ENCODE results near the gene VSIG10L2.
A peak's percentile ranks its signal among the peaks of the same experiment; 100 is the strongest.

Gene VSIG10L2

DNA sequence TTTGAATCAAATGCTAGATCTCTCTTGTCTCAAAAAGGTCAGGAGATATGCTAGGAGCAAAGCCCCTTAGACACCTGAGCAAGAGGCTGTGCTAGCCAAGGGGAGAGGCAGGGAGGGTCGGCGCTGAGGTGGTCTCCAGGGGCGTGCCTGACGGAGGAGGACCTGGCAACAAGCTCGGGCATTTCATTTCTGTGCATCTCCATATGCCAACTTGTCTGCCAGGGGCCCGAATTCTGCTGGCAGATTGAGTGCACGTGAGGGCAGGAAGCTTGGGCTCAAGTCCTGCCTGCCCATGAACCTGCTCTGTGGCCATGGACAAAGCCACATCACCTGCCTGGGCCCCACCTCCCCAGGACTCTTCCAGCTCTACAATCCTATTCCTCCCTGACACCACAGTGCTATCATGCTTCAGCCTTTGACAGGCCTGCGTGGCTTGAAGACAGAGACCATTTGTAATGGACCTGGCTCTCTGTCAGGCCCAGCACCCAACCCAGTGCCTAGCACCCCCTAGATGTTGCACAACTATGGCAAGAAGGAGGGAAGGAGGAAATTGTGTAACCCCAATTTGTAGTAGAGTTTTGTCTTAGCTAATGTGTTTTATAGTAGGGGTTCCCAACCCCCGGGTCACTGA is 16.3 kb upstream of the VSIG10L2 start:
- no peak for DNase-seq (ENCODE audit: low read depth)

DNA sequence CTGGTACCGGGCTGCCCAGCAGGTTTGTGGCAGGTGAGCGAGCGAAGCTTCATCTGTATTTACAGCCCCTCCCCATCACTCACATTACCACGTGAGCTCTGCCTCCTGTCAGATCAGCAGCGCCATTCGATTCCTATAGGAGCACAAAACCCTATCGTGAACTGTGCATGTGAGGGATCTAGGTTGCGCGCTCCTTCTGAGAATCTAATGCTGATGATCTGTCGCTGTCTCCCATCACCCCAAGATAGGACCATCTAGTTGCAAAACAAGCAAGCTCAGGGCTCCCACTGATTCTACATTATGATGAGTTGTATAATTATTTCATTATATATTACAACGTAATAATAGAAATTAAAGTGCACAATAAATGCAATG is 15.8 kb upstream of the VSIG10L2 start:
- DNase-seq (ENCODE audit: low read depth), result no peak

DNA sequence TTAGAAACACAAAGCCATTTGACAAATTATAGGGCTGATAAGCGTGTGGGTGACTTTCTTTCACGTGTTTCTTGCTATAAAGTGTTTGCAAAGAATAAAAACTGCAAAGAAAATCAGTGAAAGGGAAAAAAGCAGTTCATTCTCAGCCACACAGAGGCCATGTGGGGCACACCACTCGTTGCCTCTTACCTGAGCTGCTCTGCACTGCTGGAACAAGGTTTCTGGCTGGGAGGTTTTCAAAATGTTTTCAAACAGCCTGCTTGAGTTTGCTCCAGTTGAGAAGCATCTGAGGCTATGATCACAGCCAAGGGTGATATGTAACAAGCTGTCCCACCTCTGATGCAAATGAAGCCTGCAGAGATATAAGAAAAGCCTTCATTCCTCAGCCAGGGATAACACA is 14.7 kb upstream of the VSIG10L2 start:
- no peak for DNase-seq (ENCODE audit: low read depth)

DNA sequence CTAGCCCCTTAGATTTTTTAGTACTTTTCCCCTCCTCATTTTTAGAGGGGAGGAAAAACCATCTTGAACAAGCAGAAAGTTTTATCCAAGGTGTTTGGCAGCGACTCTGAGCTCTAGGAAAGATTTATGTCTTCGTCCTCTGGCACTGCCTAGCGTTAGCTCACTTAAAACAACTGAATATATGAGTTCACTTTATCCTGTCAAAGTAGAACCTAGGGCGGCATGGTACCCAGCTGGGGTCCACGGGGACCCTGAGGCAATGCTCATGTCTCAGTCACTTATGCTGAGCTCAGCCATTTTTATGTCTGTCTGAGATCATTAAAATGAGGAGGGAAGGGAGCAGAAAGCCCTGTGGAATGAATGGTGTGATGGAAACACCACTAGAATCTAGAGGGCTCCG is 14.2 kb upstream of the VSIG10L2 start:
- no peak for DNase-seq (ENCODE audit: low read depth)

DNA sequence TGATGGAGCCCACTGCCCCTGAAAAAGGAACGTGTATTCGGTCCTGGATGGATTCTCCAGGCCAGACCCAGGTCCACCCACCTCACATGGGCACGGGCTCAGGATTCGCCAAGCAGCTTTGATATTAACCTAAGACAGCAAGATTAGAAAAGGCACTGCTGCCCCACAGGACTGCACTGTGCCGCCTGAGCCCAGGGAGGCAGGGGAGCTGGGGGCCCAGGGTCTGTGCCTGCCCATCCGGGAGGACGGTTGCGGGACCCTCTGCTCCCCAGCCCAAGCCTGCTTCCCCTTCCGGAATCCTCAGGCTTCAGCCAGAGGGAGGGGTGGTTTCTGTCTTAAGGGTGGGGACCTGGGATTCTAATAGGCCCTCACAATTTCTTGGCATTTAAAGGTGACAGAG is 13.5 kb upstream of the VSIG10L2 start:
- DNase-seq (ENCODE audit: low read depth), result no peak

DNA sequence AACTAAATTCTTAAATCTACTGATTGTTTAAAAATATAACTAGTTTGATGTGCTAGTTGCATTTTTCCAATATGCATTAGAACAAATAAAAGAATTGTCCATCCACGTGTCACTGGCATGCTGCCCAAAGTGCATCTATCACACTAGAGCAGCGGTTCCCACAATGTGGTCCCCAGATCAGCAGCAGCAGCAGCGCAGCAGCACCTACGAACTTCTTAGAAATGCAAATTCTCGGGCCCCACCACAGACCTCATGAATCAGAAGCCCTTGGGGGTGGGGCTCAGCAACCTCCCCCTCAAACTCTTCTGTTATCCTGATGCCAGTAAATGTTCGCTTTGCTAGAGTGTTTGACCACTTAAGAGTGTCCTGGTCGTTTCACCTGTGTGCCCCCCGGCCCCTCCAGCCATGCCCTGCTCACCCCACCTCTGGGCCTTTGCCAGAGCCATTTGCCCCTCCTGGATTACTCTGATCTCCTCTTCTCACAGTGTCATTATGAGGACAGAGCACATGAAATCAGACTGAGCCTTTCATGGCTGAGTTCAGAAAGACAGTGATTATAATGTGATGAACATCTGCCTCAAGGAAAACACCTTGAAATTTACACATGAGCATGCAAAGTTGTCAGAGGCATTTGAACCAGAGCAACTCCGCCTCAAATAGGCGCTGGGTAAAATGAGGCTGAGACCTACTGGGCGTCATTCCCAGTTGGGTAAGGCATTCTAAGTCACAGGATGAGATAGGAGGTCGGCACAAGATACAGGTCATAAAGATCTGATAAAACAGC is 12.6 kb upstream of the VSIG10L2 start:
- no peak for DNase-seq (ENCODE audit: low read depth)

DNA sequence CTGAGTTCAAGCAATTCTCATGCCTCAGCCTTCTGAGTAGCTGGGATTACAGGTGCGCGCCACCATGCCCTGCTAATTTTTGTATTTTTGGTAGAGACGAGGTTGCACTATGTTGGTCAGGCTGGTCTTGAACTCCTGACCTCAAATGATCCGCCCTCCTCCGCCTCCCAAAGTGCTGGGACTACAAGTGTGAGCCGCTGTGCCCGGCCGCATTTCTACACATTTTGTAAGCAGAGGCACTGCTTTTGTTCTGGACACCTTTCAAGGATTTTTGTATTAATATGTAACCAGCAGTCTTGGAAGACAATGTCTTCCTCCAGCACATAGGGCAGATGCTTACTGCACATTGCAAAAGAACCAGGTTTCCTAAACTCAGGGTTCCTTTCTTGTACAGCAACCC is 11.4 kb upstream of the VSIG10L2 start:
- no peak for DNase-seq (ENCODE audit: low read depth)

DNA sequence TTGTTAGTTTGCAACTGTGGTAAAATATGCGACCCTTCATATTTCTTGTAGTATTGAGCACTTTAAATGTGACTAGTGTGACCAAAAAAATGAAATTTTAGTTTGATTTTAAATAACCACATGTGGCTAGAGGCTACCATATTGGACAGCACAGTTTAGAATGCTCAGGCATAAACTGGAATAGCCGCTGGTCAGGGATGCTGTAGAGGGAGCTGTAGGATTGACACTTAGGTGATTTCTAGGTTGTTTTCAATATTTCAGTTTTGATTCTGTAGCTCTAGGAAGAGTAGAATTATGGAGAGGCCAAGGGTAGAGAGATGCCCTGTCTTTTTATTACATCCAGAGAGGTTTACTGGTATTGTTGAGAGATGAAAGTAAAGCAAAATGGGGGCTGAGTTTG is 10.8 kb upstream of the VSIG10L2 start:
- no peak for DNase-seq (ENCODE audit: low read depth)

DNA sequence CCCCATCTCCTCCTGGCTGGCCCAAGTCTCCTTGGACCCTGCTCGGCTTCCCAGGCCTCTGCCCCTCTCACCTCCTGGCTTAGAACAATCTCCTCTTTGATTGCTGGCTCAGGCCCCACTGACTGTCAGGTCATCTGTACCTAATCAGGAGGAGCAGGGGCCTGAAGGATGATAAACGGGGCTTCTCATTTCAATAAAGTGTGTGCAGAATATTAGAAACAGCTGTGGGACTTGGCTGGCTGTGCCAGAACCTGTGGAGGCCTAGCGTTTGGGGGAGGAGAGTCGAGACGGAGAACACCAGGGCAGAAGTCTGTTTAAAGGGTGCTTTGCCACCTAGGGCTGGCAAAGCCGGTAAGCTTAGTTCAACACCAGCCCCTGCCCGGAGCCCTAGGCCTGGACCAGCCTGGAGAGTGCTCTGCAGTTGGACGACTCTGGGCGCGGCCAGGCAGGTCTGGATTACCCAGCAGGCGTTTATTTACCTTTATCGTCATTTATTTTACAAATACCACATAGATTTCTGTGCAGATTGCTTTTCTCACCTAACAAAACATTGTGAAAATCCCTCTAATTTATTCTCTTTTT is 10.1 kb upstream of the VSIG10L2 start:
- DNase-seq (ENCODE audit: low read depth), result no peak

DNA sequence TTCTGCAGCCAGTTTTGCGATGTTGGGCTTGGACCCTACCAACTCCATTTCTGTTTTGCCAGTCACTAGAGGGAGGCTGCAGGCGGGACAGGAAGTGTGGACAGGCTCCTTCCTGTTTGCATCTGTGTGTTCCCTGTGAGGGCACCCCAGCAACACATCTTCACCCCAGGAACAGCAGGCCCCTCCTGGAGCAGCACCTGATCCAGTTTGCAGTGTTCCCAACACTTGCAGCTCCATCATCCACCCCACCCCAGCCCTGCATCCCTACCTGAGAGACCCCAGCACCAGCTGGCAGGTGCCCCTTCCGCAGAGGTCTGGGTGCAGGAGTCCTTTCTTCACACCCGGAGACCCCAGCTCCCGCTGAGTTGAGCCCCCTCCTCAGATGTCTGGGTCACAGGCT is 7.4 kb upstream of the VSIG10L2 start:
- DNase-seq (ENCODE audit: low read depth), result no peak

DNA sequence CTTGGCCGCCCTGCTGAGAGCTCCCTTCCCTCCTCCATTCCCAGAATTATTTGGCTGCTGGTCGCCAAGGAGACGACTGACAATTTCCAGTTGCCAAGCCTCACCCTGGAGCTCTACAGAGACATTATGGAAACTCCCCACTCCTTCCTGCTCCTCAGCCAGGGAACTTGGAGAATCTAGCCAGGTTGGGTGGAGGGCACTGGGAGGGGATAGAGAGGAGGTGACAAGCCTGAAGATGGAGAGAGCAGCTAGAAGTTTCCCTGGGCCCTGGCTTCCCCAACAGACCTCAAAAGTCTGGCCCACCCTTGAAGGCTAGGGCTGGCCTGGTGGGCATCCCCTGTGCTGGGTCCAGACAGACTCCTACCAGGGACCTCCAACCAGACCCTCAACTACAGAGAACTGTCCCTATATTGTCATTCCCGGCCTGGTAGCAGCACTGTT is 6.7 kb upstream of the VSIG10L2 start:
- peak; percentile 14 for DNase-seq (ENCODE audit: low read depth)

DNA sequence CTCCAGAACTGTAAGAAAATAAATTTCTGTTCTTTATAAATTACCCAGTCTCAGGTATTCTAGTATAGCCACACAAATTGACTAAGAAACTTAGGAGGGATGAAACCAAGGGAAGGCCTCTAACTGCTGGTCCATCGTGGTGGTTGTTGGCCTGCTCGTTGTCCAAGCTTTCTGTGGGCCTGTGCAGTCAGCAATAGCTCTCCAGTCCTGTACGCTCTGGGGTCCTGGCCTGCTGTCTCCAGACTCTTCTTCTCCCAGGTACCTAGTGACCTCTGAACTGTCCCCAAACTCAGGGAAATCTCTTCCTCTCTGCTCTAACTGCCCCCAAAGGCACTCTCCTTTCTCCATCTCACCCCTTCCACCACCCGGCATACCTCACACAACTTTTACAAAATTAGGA is 5.7 kb upstream of the VSIG10L2 start:
- DNase-seq (ENCODE audit: low read depth), result no peak

DNA sequence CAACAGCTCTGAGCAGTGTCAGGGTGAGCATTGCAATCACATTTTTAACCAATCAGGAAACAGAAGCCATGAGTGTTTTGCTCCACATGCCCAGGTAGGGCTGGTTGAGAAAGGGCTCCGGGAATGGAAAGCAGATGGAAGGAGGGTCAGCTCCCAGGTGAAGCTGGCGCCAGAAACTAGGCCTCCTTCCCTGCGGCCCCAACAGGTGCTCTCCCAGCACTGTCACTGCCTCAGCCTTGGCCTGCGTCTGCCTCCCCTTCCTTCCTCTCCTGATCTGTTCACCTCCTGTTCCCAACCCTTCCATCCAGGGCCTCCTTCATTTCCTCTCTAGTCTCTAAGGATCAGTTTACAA is 4.6 kb upstream of the VSIG10L2 start:
- no peak for DNase-seq (ENCODE audit: low read depth)

DNA sequence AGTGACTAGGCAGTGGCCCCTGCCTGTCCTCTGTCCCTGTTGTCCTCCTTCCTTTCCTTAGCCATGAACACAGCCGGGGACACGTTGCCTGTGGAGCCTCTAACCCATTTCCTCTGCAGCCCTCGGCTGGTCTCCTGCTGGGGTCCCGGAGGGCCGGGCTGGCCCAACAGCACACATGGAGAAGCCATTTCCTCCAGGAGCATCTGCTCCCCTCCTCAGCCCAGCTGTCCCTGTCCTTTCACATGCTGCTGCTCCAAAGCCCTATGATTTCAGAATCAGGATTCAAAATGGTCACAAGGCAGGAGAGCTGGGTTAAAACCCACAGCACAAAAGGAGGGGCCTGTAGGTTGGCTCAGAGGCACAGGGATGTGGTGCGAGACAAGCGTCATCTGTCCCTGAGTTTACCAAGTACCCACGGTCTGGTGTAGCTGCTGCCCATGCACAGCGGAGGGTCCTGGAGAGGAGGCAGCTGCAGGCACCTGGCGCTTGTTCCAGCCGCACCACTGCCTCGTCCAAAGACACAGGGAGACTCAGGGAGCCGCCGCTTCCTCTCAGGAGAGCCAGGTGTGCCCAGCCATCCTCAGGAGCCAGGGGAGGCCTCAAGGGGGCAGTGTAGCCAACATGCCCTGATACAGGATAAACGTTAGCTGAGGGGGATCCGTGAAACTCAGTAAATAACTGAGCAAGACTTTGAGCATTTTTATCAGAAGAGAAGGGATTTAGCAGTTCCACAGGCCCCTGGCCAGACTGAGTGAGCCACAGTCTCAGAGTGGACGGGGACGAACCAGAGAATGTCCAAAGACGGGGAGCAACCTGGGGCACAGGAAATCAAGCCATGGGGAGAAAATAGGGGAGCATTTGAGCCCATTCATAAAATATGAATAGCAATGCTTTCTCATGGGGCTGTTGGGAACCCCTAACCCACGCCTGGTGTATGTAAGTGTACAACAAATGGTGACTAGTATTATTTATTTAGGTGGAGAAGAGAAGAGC is 3.9 kb upstream of the VSIG10L2 start:
- DNase-seq (ENCODE audit: low read depth), result no peak

DNA sequence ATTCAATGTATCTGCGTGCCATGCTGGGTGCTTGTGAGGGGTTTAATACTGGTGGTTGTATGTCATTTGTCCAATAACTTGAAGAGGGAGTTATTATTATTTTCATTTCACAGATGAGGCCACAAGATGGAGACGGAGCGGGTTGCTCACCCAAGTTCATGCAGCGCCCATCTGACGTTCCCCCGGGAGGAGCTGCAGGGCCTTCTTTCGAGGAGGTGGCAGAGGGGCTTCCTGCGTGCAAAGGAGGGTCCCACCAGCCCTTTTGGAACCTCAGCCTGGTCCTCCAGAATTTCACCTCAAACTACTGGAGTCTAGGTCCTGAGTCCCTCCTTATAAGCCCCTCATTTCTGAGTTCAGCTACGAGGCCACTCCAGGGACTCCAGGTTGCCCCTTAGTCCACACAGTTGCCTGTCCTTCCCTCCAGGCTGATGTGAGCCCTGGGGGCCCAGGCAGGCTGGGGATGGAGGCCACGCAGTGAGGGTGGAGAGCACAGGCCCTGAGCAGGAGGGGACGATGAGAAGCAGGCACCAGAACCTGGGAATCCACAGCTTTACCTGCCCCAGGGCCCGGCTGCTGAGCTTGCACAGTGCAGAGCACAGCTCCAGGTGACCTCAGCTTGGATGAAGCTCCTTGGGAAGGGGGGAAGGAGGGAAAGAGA is 2.9 kb upstream of the VSIG10L2 start:
- DNase-seq (ENCODE audit: low read depth), result no peak

DNA sequence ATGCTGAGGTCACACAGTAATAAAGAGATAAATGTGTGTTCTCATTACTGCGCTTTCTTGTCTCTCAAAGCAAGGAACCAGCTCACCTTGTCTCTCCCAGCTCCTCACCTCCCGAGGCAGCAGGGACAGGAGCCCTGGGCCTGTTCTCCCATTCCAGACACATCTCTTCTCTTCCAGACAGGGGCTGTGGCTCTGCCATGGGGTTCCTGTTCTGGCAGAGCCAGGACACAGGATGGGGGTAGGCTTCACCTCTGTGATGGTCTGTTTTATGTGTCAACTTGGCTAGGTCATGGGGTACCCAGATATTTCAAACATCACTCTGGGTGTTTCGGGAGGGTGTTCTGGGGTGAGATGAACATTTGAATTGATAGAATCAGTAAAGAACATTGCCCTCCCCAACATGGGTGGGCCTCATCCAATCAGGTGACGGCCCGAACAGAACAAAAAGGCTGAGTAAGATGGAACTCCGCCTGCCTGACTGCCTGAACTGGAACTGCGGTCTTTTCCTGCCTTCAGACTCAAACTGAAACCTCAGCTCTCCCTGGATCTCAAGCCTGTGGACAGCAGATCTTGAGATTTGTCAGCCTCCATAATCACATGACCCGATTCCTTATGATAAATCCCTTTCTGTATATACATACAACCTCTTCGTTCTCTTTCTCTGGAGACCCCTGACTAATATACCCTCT is 2.0 kb upstream of the VSIG10L2 start:
- DNase-seq (ENCODE audit: low read depth), result no peak

DNA sequence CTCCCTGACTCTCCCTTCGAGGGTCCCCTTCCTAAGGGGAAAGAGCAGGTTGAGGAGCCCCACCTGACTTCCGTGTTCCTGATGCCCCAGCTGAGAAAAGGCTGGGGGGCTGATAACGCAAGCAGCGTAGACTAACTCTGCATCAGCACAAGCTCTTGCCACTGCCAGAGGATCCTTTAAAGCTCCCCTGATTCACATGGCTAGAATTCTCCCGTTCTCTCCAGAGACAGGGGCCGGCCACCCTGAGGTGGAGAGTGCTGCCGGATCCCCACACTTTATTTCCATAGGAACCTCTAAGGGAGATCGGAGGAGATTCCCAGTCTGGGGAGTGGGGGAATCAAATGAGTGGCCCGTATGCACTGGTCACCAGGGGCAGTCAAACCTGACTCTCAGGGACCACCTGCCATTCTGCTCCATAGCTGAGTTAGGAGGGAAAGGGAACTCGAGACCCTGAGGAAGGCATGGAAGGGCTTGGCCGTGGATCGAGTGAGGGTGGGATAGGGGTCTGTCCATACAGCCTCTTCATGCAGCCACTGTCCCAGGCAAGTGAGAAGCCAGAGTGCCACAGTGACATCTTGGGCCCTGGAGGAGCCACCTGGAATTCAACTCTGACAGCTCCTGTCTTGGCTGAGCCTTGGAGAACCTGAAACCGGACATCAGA is 1.4 kb upstream of the VSIG10L2 start:
- no peak for DNase-seq (ENCODE audit: low read depth)

DNA sequence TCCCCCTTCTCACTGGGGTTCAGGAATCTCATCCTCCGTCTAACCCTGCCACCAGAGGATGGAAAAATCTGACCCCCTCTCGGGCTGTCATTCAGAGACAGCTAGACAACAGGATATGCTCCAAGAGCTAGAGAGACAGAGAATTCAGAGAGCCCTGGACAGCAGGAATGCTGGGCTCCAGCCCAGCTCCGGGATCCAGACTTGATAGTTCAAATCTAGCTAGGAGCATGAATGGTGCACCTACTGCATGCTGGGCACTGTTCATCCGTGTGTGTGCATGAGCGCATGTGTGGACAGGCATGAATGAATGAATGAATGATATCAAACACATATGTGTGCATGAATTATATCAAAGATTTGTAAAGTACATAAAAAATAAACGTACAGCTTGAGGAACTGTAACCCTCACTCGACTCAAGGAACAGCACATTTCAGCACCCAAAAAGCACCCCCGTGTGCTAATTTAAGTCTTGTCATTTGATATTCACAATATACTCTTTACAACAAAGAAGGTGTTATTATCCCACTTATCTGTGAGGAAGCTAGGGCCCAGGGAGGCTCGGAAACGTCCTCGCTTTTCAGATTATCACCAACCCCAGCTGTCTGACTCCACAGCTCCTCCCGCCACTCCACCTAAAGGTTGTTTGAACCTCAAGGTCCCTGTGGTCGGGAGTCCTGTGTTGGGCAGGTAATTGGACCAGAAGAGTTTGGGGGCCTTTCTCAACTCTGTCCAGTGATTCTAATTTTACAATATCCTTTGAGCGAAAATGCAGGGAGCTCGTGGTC is 640 bp upstream of the VSIG10L2 start:
- DNase-seq (ENCODE audit: low read depth), result no peak

DNA sequence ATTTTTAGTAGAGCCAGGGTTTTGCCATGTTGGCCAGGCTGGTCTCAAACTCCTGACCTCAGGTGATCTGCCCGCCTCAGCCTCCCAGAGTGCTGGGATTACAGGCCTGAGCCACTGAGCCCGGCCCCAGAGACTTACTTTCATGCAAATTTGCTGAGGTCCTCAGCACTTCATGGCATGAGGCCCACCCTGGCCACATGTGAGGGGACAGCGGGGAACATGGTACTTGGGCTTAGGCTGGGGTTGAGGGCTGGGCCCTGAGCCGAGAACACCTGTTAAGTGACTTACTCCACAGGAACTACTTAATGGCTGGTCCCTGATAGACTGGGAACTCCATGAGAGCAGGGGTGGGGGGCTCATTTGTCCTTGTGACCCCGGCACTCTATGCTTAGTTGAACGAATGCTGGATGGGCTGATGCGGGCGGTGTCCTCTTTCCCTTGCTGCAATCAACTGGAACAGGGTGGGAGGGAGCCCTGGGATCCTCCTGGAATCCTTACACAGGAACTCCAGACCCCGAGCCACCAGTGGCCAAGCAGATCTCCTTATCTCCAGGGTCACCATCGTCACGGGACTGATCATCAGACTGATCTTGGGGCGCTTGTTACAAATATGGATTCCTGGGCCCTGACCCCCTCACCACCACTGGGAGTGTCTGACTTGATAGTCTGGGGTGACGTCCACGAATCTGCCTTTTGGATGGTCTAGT is 1.0 kb downstream of the VSIG10L2 start:
- no peak for DNase-seq (ENCODE audit: low read depth)

Data from stromal cell of bone marrow (primary cell).